SHP77 treated with DMSO at 0.1 percent for 48 hours (cell line): ENCODE measurements around the gene PCDHGB5.

Experiments used
- DNase-seq: peaks from one replicate; lab custom pipeline; 2025; lab: John Stamatoyannopoulos, UW

Gene PCDHGB5

DNA sequence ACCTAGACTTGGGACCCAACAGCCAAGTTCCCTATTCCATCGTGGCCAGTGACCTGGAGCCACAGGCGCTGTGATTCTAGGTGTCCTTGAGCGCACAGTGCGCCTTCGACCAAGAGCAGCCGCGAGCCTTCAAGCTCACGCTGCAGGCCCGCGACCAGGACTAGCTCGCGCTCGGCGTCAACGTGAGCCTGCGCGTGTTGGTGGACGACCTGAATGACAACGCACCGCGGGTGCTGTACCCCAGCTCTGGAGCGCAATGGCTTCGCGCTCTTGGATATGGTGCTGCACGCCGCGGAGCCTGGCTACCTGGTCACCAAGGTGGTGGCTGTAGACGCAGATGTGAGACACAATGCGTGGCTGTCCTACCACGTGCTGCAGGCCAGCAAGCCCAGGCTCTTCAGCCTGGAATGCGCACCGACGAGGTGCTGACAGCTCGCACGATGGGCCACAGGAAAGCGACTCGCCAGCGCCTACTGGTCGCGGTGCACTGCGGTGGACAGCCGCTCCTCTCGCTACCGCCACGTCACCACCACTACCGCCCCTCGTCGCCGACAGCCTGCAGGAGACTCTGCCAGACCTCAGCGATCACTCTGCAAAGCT, 43.9 kb downstream of the PCDHGB5 start:
- no peak for DNase-seq
